Measurements from ENCODE around the gene ZFAND3. TPM values are rescaled to one million over a fixed set of nuclear protein-coding genes. Genes with fewer than 3 reads are reported as not detected.

The ZFAND3 gene
- total and polyA plus RNA-seq, 12 donors, result 21.4 to 163 (median 46.3) TPM

- Histone ChIP-seq H3K36me3 (replicated peaks in 1 of 2) (no peaks in the 10 kb centered on the region), H3K27ac (no peak overlapping the region), H3K4me3 (no peak overlapping the region), H3K4me1 (replicated peaks in 1 of 2) (peaks cover 0 to 10% of the 10 kb centered on the region in 2 donors), H3K9me3 (replicated peaks in 1 of 3) (no peaks in the 10 kb centered on the region), H3K27me3 (no peaks in the 10 kb centered on the region)
- TF ChIP-seq POLR2A (IDR thresholded peaks at IDR 0.05) (no peak), CTCF (IDR thresholded peaks at IDR 0.05) (no peak)
- 66 to 83% (median 69%) methylated on average over 2 of the region's 2 CpGs for whole genome bisulfite sequencing, 4 donors
- no peak for DNase-seq
- intact Hi-C loops (cut with DNase I), result no loop called here
Observed at GRCh38 chr6:37917566-37917965, 98.0 kb downstream of the ZFAND3 start.

- WGBS, 4 donors, result 68 to 87% (median 73%) methylated on average over 3 of the region's 3 CpGs
- intact Hi-C loops (cut with DNase I), result no loop called here
- Histone ChIP-seq H3K36me3 (replicated peaks in 1 of 2) (no peaks in the 10 kb centered on the region), H3K27me3 (no peaks in the 10 kb centered on the region), H3K27ac (no peak overlapping the region), H3K4me3 (no peak overlapping the region), H3K9me3 (replicated peaks in 1 of 3) (no peaks in the 10 kb centered on the region), H3K4me1 (replicated peaks in 1 of 2) (peaks cover 0 to 10% of the 10 kb centered on the region in 2 donors)
- no peak for DNase-seq
- TF ChIP-seq POLR2A (IDR thresholded peaks at IDR 0.05) (no peak), CTCF (IDR thresholded peaks at IDR 0.05) (no peak)
Observed at GRCh38 chr6:37919417-37920157, 100.1 kb downstream of the ZFAND3 start.

GRCh38 chr6:37920667-37921066 lies 101.1 kb downstream of the ZFAND3 start:
- WGBS, 4 donors, result 46 to 64% (median 57%) methylated on average over 2 of the region's 2 CpGs
- intact Hi-C loops (cut with DNase I), result no loop called here
- peaks cover 0 to 10% of the 10 kb centered on the region in 2 donors for H3K4me1 ChIP-seq (replicated peaks in 1 of 2)
- H3K9me3 ChIP-seq (replicated peaks in 1 of 3), result no peaks in the 10 kb centered on the region
- no peak overlapping the region for H3K4me3 ChIP-seq
- no peaks in the 10 kb centered on the region for H3K27me3 ChIP-seq
- H3K27ac ChIP-seq, result no peak overlapping the region
- no peak for DNase-seq
- no peak for TF ChIP-seq POLR2A (IDR thresholded peaks at IDR 0.05)
- no peak for TF ChIP-seq CTCF (IDR thresholded peaks at IDR 0.05)
- no peaks in the 10 kb centered on the region for H3K36me3 ChIP-seq (replicated peaks in 1 of 2)

GRCh38 chr6:37922563-37922962 lies 103.0 kb downstream of the ZFAND3 start:
- H3K27me3 ChIP-seq, result no peaks in the 10 kb centered on the region
- H3K36me3 ChIP-seq (replicated peaks in 1 of 2), result no peaks in the 10 kb centered on the region
- H3K27ac ChIP-seq, result no peak overlapping the region
- TF ChIP-seq CTCF (IDR thresholded peaks at IDR 0.05) (no peak), POLR2A (IDR thresholded peaks at IDR 0.05) (no peak)
- H3K4me3 ChIP-seq, result no peak overlapping the region
- no peak for DNase-seq
- H3K9me3 ChIP-seq (replicated peaks in 1 of 3), result no peaks in the 10 kb centered on the region
- intact Hi-C loops (cut with DNase I), result no loop called here
- H3K4me1 ChIP-seq (replicated peaks in 1 of 2), result peaks cover 0 to 10% of the 10 kb centered on the region in 2 donors
- 89 to 97% (median 94%) methylated on average over 1 of the region's 1 CpG for WGBS, 4 donors

Data from adrenal gland (tissue), 12 donors.